Ammon's horn (tissue), 1 donor: Measurements from ENCODE around the gene HAPSTR1.
"Not testable (repeated sequence)": the region's sequence is repeated elsewhere in the genome, so short reads cannot be mapped to it uniquely, and the experiment has no call there.

Experiments
- DNase-seq: peaks from one replicate; pipeline ENCODE4 v3.0.0-alpha.2; 2016; ENCODE audit warnings: low spot score

HAPSTR1 gene

DNA sequence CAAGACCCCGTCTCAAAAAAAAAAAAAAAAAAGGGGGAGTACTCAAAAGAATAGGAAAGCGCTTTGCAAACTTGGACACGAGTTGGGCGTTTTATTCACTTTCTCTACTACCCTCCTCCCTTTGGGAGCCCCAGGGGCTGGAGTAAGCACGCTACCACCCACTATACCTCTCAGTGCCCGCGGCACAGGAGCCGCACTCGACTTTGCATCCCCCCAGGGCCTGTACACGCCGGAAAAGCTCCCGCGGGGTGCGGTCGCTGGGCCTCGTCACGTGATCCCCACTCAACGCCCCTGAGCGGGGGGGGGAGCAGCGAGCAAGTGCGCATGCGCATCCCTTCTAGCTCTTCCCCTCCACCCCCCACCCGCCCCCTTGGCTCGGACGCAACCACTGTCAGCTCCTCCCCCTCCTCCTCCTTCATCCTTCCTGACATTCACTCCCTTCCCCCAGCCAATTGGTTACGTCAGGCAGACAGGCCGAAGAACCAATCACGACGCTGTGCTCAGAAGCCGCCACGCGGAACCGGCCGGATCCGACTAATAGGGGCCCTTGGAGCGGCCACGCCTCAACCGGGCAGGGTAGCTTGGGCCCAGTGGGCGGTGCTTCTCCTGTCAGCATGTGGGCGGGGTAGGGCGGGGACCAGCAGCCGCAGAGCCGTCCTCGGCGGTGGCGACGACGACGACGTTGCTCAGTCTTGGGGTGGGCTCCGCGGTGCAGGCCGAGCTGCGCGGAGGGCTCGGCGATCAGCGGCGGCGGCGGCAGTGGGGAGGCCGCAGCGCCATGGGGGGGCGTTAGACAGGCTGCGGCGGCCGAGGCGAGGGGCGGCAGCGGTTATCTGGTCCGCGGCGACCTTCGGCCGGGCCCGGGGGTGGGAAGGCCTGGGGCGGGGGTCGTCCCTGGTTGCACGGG is at the start of gene HAPSTR1:
HAPSTR1 (plus strand) TSS at position 685 of the 907 bp plus-strand sequence. CDS start 401 bp downstream, outside the sequence.
- DNase-seq = peak; percentile 100

DNA sequence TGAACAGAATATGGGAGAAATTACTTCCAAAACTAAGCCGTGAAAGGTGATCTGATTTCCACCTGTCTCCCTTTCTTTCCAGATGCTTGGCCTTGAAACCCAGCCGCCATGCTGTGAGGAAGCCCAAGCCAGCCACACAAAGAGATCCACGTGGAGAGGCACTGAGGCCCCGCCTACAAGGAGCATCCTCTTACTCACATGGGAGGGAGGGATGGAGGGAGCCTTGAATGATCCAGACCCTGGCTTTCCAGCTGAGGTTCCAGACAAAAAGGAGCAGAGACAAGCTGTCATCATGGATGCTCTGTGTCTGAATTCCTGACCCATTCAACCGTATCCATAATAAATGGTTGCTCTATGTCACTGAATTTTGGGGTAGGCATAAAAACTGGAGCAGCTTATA is 48.9 kb upstream of the HAPSTR1 start:
- no peak for DNase-seq

DNA sequence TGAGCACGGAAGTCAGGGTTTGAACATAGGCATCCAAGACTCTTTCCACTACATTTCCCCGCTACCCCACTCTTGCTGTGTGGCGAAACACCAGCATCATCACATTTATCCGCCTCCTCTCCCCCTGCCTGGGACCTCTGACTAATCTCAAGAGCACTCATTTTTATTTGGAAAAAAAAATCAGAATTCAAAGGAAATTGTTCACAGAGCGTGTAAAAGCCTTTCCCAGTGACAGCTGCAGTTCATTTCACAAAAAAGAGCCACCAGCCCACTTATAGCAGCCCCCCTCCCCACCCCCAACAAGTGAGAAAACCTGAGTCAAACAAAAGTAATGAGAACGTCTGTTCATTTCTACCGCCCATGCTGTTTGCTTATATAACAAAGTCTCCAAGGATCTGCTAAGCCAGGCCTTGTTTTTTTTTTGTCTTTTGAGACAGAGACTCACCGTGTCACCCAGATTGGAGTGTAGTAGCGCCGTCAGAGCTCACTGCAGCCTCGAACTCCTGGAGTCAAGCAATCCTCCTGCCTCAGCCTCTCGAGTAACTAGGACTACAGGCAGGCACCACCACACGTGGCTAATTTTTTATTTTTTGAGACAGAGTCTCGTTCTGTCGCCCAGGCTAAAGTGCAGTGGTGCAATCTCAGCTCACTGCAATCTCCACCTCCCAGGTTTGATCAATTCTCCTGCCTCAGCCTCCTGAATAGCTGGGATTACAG is 48.3 kb upstream of the HAPSTR1 start:
- peak; percentile 50 for DNase-seq

GRCh38 chr16:9045562-9045961 is 45.9 kb upstream of the HAPSTR1 start:
- not testable (repeated sequence) for DNase-seq

DNA sequence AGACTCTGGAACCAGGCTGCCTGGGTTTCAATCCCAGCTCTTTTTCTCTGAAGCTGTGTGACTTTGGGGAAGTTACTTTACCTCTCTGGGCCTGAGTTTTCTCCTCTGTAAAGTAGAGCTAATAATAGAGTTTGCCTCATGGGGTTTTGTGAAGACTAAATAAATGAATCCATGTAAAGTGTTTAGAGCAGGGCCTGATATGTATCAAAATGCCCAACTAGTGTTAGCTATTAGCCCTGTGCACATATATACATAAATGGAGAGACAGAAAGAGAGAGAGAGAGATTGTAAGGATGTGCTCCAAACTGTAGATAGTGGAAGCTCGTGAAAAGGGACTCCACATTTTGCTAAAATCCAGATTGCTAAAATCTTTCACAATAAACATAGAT is 44.8 kb upstream of the HAPSTR1 start:
- DNase-seq = no peak

GRCh38 chr16:9047689-9048301 is 43.6 kb upstream of the HAPSTR1 start:
- DNase-seq = peak; percentile 88

GRCh38 chr16:9048302-9048700 is 43.1 kb upstream of the HAPSTR1 start:
- DNase-seq = no peak

GRCh38 chr16:9049241-9049640 is 42.2 kb upstream of the HAPSTR1 start:
- no peak for DNase-seq

GRCh38 chr16:9050102-9050830 is 41.2 kb upstream of the HAPSTR1 start:
- DNase-seq = no peak

GRCh38 chr16:9053006-9053601 is 38.3 kb upstream of the HAPSTR1 start:
- DNase-seq = peak; percentile 32

GRCh38 chr16:9054460-9054859 is 37.0 kb upstream of the HAPSTR1 start:
- no peak for DNase-seq

- no peak for DNase-seq
Observed at GRCh38 chr16:9055115-9055514, 36.3 kb upstream of the HAPSTR1 start.

- DNase-seq = no peak
Observed at GRCh38 chr16:9055661-9056060, 35.8 kb upstream of the HAPSTR1 start.

- DNase-seq = no peak
Observed at GRCh38 chr16:9056061-9056460, 35.4 kb upstream of the HAPSTR1 start.

- DNase-seq = no peak
Observed at GRCh38 chr16:9058211-9058610, 33.2 kb upstream of the HAPSTR1 start.

DNA sequence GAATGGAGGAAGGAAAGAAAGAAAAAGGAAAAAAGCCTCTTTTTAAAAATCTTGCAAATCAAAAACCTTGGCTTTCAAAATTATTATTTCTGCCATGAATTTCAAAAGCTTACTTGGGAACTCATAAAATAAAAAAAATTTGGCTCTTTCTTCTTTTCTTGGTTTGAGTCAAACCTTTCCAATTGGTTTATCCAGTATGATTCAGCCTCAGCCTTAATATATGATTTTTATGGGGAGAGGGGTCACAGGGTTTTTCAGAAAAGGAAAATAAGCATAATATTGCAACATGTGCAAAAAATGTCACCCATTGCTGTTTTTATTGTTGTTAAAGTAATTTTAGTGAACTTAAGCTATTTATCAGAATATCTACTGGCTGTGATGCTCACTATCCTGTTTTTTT is 31.2 kb upstream of the HAPSTR1 start:
- no peak for DNase-seq

DNA sequence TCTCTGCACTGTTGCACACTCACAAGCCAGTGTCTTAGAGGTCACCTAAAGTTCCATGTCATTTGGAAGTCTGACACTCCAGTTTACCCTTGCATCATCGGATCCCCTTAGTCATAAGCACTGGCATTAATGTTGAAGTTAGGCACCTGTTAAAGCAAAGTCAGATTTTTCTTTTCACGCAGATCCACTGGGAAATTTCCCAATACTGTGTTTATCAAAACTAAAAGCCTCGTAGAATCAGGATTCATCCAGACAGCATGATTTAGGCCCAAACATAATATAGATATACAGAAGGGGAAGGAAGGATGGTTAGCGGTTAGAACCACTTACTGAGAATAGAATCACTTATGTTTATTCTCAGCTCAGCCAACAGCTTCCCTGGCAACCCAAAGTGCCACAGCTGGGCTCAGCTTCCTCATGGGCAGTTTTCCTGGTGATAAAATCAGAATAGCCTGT is 30.1 kb upstream of the HAPSTR1 start:
- DNase-seq = peak; percentile 37

DNA sequence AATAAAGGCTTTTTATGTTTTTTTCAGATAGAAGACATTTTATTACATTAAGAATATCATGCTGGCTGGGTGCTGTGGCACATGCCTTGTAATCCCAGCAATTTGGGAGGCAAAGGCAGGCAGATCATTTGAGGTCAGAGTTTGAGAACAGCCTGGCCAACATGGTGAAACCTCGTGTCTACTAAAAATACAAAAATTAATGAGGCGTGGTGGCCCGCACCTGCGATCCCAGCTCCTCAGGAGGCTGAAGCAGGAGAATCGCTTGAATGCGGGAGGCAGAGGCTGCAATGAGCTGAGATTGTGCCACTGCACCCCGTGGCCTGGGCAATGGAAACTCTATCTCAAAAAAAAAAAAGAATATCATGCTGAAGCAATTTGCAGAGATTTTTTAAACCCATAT is 29.1 kb upstream of the HAPSTR1 start:
- no peak for DNase-seq

- no peak for DNase-seq
Observed at GRCh38 chr16:9065077-9065476, 26.4 kb upstream of the HAPSTR1 start.

DNA sequence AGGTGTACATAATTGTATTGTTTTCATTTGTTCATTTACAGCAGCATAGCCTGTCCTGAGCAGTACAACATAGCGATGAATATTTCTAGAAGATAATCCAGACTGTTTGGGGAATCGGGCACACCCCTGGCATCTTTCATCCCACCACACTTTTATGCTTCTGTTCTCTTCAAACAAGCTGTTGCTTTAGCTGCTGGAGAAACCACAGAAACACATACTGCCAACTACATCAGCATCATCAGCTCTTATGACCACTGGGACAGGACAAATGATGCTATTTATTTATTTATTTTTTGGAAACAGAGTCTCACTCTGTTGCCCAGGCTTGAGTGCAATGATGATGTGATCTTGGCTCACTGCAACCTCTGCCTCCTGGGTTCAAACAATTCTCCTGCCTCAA is 22.6 kb upstream of the HAPSTR1 start:
- DNase-seq = no peak

DNA sequence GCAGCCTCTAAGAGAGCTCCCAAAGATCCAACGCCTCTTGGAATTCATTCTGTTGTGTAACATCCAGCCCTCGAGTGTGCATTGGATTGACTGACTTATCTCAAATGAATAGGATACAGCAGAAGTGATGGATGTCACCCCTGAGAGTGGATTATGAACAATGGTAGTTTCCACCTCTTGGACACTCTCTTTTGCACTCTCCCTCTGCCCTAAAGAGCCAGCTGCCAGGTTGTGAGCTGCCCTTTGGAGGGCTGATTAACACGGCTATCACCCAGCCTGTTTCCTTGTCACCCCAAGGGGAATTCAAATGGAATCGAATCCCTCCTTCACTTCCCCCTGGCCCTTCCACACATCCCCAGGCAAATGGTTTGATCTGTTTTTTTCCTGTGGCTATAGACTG is 21.2 kb upstream of the HAPSTR1 start:
- DNase-seq = no peak

DNA sequence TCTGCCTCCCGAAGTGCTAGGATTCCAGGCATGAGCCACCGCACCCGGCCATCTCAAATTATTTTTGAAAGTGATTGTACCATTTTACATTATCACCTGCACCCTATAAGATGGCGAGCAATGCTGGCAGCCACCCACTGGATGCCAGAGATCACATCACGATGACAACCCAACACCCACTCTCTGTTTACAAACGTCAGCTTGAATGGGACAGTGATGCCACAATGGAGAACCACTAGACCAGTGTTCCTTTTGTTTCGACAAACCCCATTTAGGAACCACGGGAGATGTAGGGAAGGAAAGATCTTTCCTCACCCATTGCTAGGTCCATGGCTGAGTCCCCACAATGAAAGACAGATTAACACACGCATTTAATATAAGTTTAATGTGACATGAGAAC is 20.1 kb upstream of the HAPSTR1 start:
- no peak for DNase-seq
